Trophoblast cell (in vitro differentiated cells and primary cell): Measurements from ENCODE around the gene BARHL2.

Experiments
- DNase-seq, 2 donors: peaks; one replicate each; pipeline ENCODE4 v3.0.0-alpha.2; 2016
- H2AFZ ChIP-seq: 2 replicates; pipeline ENCODE4 v1.6.1; 2013; ENCODE audit warnings: low read length, moderate library complexity, mild to moderate bottlenecking; ENCODE audit not compliant: insufficient read depth, poor library complexity
- H2AK5ac ChIP-seq: 2 replicates; pipeline ENCODE4 v1.6.1; 2013; ENCODE audit warnings: mild to moderate bottlenecking, low read length
- H2BK120ac ChIP-seq: 2 replicates; pipeline ENCODE4 v1.6.1; 2013; ENCODE audit warnings: low read length, mild to moderate bottlenecking, moderate library complexity; ENCODE audit not compliant: insufficient read depth, poor library complexity
- H2BK12ac ChIP-seq: 2 replicates; pipeline ENCODE4 v1.6.1; 2013; ENCODE audit warnings: mild to moderate bottlenecking, low read length, moderate library complexity
- H2BK5ac ChIP-seq: 2 replicates; pipeline ENCODE4 v1.6.1; 2013; ENCODE audit warnings: low read length, low read depth, moderate library complexity, mild to moderate bottlenecking; ENCODE audit not compliant: poor library complexity
- H3K14ac ChIP-seq: 2 replicates; pipeline ENCODE4 v1.6.1; 2013; ENCODE audit warnings: mild to moderate bottlenecking, low read length
- H3K18ac ChIP-seq: 2 replicates; pipeline ENCODE4 v1.6.1; 2013; ENCODE audit warnings: mild to moderate bottlenecking, low read length
- H3K23ac ChIP-seq: 2 replicates; pipeline ENCODE4 v1.6.1; 2013; ENCODE audit warnings: low read length
- H3K27ac ChIP-seq: 2 replicates; pipeline ENCODE4 v1.5.1; 2013; ENCODE audit warnings: low read depth, mild to moderate bottlenecking, inconsistent platforms, low read length, moderate library complexity
- H3K27me3 ChIP-seq: 2 replicates; pipeline ENCODE4 v1.6.1; 2013; ENCODE audit warnings: inconsistent platforms, mild to moderate bottlenecking, low read length, moderate library complexity; ENCODE audit not compliant: insufficient read depth
- H3K36me3 ChIP-seq, 2 experiments: 1 replicate in 1 of 2; 2 replicates in 1 of 2; pipeline ENCODE4 v1.6.1; 2013; ENCODE audit warnings: low read length in 2 of 2, mild to moderate bottlenecking in 2 of 2, moderate library complexity in 1 of 2; ENCODE audit not compliant: insufficient read depth in 2 of 2, control insufficient read depth in 1 of 2
- H3K4ac ChIP-seq: 2 replicates; pipeline ENCODE4 v1.6.1; 2013; ENCODE audit warnings: low read depth, mild to moderate bottlenecking, low read length, moderate library complexity
- H3K4me1 ChIP-seq, 2 experiments: 1 replicate in 1 of 2; 2 replicates in 1 of 2; pipeline ENCODE4 v1.6.1; 2013; ENCODE audit warnings: low read length in 2 of 2, mild to moderate bottlenecking in 2 of 2, moderate library complexity in 1 of 2; ENCODE audit not compliant: insufficient read depth in 2 of 2, control insufficient read depth in 1 of 2
- H3K4me2 ChIP-seq: 2 replicates; pipeline ENCODE4 v1.6.1; 2013; ENCODE audit warnings: inconsistent platforms, mild to moderate bottlenecking, low read length, moderate library complexity
- H3K4me3 ChIP-seq: 2 replicates; pipeline ENCODE4 v1.5.1; 2013; ENCODE audit warnings: mild to moderate bottlenecking, low read depth, low read length, inconsistent platforms
- H3K79me1 ChIP-seq: one replicate; pipeline ENCODE4 v1.6.1; 2013; ENCODE audit warnings: low read length
- H3K79me2 ChIP-seq: 2 replicates; pipeline ENCODE4 v1.6.1; 2013; ENCODE audit warnings: low read length, mild to moderate bottlenecking; ENCODE audit not compliant: control insufficient read depth, insufficient read depth, poor library complexity
- H3K9ac ChIP-seq: 2 replicates; pipeline ENCODE4 v1.6.1; 2013; ENCODE audit warnings: mild to moderate bottlenecking, low read length
- H3K9me3 ChIP-seq: 2 replicates; pipeline ENCODE4 v1.6.1; 2013; ENCODE audit warnings: low read depth, mild to moderate bottlenecking, control low read depth, inconsistent platforms, low read length; ENCODE audit not compliant: insufficient read depth
- H4K12ac ChIP-seq: 2 replicates; pipeline ENCODE4 v1.6.1; 2013; ENCODE audit warnings: low read depth, mild to moderate bottlenecking, low read length, moderate library complexity
- H4K8ac ChIP-seq: 2 replicates; pipeline ENCODE4 v1.6.1; 2013; ENCODE audit warnings: low read depth, mild to moderate bottlenecking, low read length, moderate library complexity
- H4K91ac ChIP-seq: one replicate; pipeline ENCODE4 v1.6.1; 2013; ENCODE audit warnings: low read depth, mild to moderate bottlenecking, low read length, moderate library complexity
- WGBS: extraction: QIAGEN DNeasy Blood & Tissue Kit; methylation state at CpG from one replicate; pipeline ENCODE4 v1.1.7; 2013; ENCODE audit warnings: missing lambda C conversion rate; ENCODE audit not compliant: insufficient read length, insufficient coverage; ENCODE audit errors: extremely low coverage; 5-methylcytosine and 5-hydroxymethylcytosine counted together

Gene BARHL2

GRCh38 chr1:90712915-90713730, 4.0 kb downstream of the BARHL2 start:
- no peak overlapping the region for H2AK5ac ChIP-seq
- H4K12ac ChIP-seq = no peak overlapping the region
- no peak overlapping the region for H4K91ac ChIP-seq
- H3K14ac ChIP-seq = no peak overlapping the region
- H2BK12ac ChIP-seq = no peak overlapping the region
- peaks cover 6% of the 10 kb centered on the region in 2 experiments for H3K4me1 ChIP-seq
- H3K79me1 ChIP-seq = no peaks in the 10 kb centered on the region
- DNase-seq = no peak
- no peak overlapping the region for H3K27ac ChIP-seq
- H3K9me3 ChIP-seq = peaks cover 5% of the 10 kb centered on the region
- H4K8ac ChIP-seq = no peak overlapping the region
- H3K27me3 ChIP-seq = peaks cover 81% of the 10 kb centered on the region
- no peak overlapping the region for H2BK120ac ChIP-seq
- H3K36me3 ChIP-seq = no peaks in the 10 kb centered on the region
- no peak overlapping the region for H2AFZ ChIP-seq
- H3K18ac ChIP-seq = no peak overlapping the region
- H2BK5ac ChIP-seq = no peak overlapping the region
- WGBS = no CpG with 5 or more reads among the region's 15 CpGs
- H3K4me2 ChIP-seq = no peak overlapping the region
- no peak overlapping the region for H3K23ac ChIP-seq
- no peak overlapping the region for H3K4me3 ChIP-seq
- no peaks in the 10 kb centered on the region for H3K79me2 ChIP-seq
- no peak overlapping the region for H3K9ac ChIP-seq
- H3K4ac ChIP-seq = no peak overlapping the region

GRCh38 chr1:90712153-90712856, 4.8 kb downstream of the BARHL2 start:
- no peak overlapping the region for H3K4ac ChIP-seq
- H2BK12ac ChIP-seq = no peak overlapping the region
- no peak overlapping the region for H2AK5ac ChIP-seq
- H3K4me2 ChIP-seq = no peak overlapping the region
- no peak overlapping the region for H3K9ac ChIP-seq
- H3K27me3 ChIP-seq = peaks cover 79% of the 10 kb centered on the region
- no peak for DNase-seq
- peaks cover 5% of the 10 kb centered on the region for H3K9me3 ChIP-seq
- no peak overlapping the region for H3K18ac ChIP-seq
- H2BK120ac ChIP-seq = no peak overlapping the region
- no peak overlapping the region for H2BK5ac ChIP-seq
- H2AFZ ChIP-seq = no peak overlapping the region
- WGBS = no CpG with 5 or more reads among the region's 21 CpGs
- no peaks in the 10 kb centered on the region for H3K4me1 ChIP-seq
- no peak overlapping the region for H3K27ac ChIP-seq
- no peaks in the 10 kb centered on the region for H3K79me1 ChIP-seq
- no peak overlapping the region for H3K4me3 ChIP-seq
- H4K8ac ChIP-seq = no peak overlapping the region
- H3K23ac ChIP-seq = no peak overlapping the region
- no peak overlapping the region for H4K91ac ChIP-seq
- no peaks in the 10 kb centered on the region for H3K79me2 ChIP-seq
- no peaks in the 10 kb centered on the region for H3K36me3 ChIP-seq
- H3K14ac ChIP-seq = no peak overlapping the region
- H4K12ac ChIP-seq = no peak overlapping the region

GRCh38 chr1:90711696-90712095, 5.4 kb downstream of the BARHL2 start:
- Histone ChIP-seq H2AK5ac (no peak overlapping the region), H3K9me3 (peaks cover 5% of the 10 kb centered on the region), H3K9ac (no peak overlapping the region), H4K12ac (no peak overlapping the region), H3K27ac (no peak overlapping the region), H3K4me2 (no peak overlapping the region), H2BK120ac (no peak overlapping the region), H3K27me3 (peaks cover 77% of the 10 kb centered on the region), H3K4ac (no peak overlapping the region), H3K79me2 (no peaks in the 10 kb centered on the region), H2BK5ac (no peak overlapping the region), H4K91ac (no peak overlapping the region), H2AFZ (no peak overlapping the region), H3K23ac (no peak overlapping the region), H3K36me3 (no peaks in the 10 kb centered on the region), H3K14ac (no peak overlapping the region), H4K8ac (no peak overlapping the region), H3K4me3 (no peak overlapping the region), H3K18ac (no peak overlapping the region), H3K4me1 (peaks cover under 1 to 4% of the 10 kb centered on the region in 2 experiments), H3K79me1 (no peaks in the 10 kb centered on the region), H2BK12ac (no peak overlapping the region)
- no peak for DNase-seq
- no CpG with 5 or more reads among the region's 5 CpGs for WGBS

- peaks cover 5% of the 10 kb centered on the region for H3K9me3 ChIP-seq
- no peak overlapping the region for H3K4ac ChIP-seq
- no peak overlapping the region for H2BK5ac ChIP-seq
- no peak overlapping the region for H3K27ac ChIP-seq
- H3K79me1 ChIP-seq = no peaks in the 10 kb centered on the region
- H3K9ac ChIP-seq = no peak overlapping the region
- WGBS = no CpG with 5 or more reads among the region's 41 CpGs
- H2AFZ ChIP-seq = no peak overlapping the region
- H3K79me2 ChIP-seq = no peaks in the 10 kb centered on the region
- H2AK5ac ChIP-seq = no peak overlapping the region
- no peak overlapping the region for H3K18ac ChIP-seq
- no peak overlapping the region for H2BK120ac ChIP-seq
- H3K27me3 ChIP-seq = peaks cover 77% of the 10 kb centered on the region
- no peak overlapping the region for H4K91ac ChIP-seq
- H3K36me3 ChIP-seq = no peaks in the 10 kb centered on the region
- no peak overlapping the region for H4K12ac ChIP-seq
- H3K14ac ChIP-seq = no peak overlapping the region
- no peak for DNase-seq
- no peak overlapping the region for H3K4me2 ChIP-seq
- H3K23ac ChIP-seq = no peak overlapping the region
- H4K8ac ChIP-seq = no peak overlapping the region
- H3K4me1 ChIP-seq = peaks cover 4 to 5% of the 10 kb centered on the region in 2 experiments
- H2BK12ac ChIP-seq = no peak overlapping the region
- no peak overlapping the region for H3K4me3 ChIP-seq
These were observed 6.2 kb downstream of the BARHL2 start for GRCh38 chr1:90710579-90711536.
